Transverse colon (tissue), 4 donors: ENCODE measurements around the gene SPTBN1. TPM values are rescaled to one million over a fixed set of nuclear protein-coding genes. Genes with fewer than 3 reads are reported as not detected.

Experiments used
- DNase-seq: peaks from one replicate; pipeline ENCODE4 v3.0.0-alpha.2; 2019
- H3K27ac ChIP-seq, 4 donors: fragments of 200-600 bp; sonication (generic); 2 replicates each; pipeline ENCODE4 v1.5.1; 2016 to 2018; ENCODE audit warnings: inconsistent platforms in 4 of 4
- H3K27me3 ChIP-seq: fragments of 200-600 bp; sonication (generic); 2 replicates; pipeline ENCODE4 v1.5.1; 2017; ENCODE audit warnings: inconsistent platforms
- H3K36me3 ChIP-seq, 4 donors: fragments of 200-600 bp; sonication (generic); 2 replicates each; pipeline ENCODE4 v1.5.1; 2017 to 2019; ENCODE audit warnings: inconsistent platforms in 4 of 4
- H3K4me1 ChIP-seq, 4 donors: fragments of 200-600 bp; sonication (generic); 2 replicates each; pipeline ENCODE4 v1.5.1; 2017 to 2020; ENCODE audit warnings: inconsistent platforms in 4 of 4
- H3K4me3 ChIP-seq, 4 donors: fragments of 200-600 bp; sonication (generic); 1 replicate in 1 of 4; 2 replicates in 3 of 4; pipeline versions ENCODE4 v1.5.1 to v1.6.1; 2017 to 2019; ENCODE audit warnings: inconsistent platforms in 4 of 4
- H3K9me3 ChIP-seq, 2 donors: fragments of 200-600 bp; sonication (generic); 2 replicates each; pipeline ENCODE4 v1.5.1; 2017 to 2019; ENCODE audit warnings: inconsistent platforms in 2 of 2
- EP300 ChIP-seq: sonication (generic); formaldehyde crosslinking; IDR thresholded peaks from one replicate; pipeline ENCODE4 v1.6.1; 2017; ENCODE audit warnings: antibody characterized with exemption, low read depth
- POLR2A ChIP-seq: fragments of 450-650 bp; IDR thresholded peaks from one replicate; pipeline ENCODE4 v1.6.1; 2016; ENCODE audit warnings: antibody characterized with exemption, mild to moderate bottlenecking, moderate library complexity
- POLR2AphosphoS5 ChIP-seq, 3 donors: sonication (generic); formaldehyde crosslinking; IDR thresholded peaks; one replicate each; pipeline ENCODE4 v1.6.1; 2016; ENCODE audit warnings: antibody characterized with exemption in 3 of 3
- WGBS, 2 donors: methylation state at CpG; one replicate each; pipeline ENCODE4 v1.1.5; 2018; ENCODE audit warnings: low coverage in 1 of 2; 5-methylcytosine and 5-hydroxymethylcytosine counted together
- in situ Hi-C, 4 donors: fragments of 200-750 bp; cut with MboI; loops; one replicate each; pipeline versions ENCODE4 v1.15.0 to v1.15.1; 2017; ENCODE audit warnings: low sequenced_read_pairs in 3 of 4, low pct_ligation_motif_present in 1 of 4, low pct_unique_long_range_greater_than_20kb in 1 of 4
- intact Hi-C: fragments of 100-400 bp; cut with DNase I; formaldehyde crosslinking; loops from one replicate; pipeline ENCODE4 v1.15.1; 2023; ENCODE audit warnings: low total_unique reads
- total RNA-seq, 4 donors: library from RNA; depleted of rRNA; stranded (reverse); fragments of >200 nt; gene quantifications; one replicate each; pipeline ENCODE4 v1.1.0, GENCODE V29; 2016
- TF ChIP-seq, protein P1 (sequence below), 5 experiments: fragments of 200-600 bp in 3 of 5; fragments of 450-650 bp in 2 of 5; sonication (generic) in 3 of 5; IDR thresholded peaks; 1 replicate in 2 of 5; 2 replicates in 3 of 5; pipeline ENCODE4 v1.5.1; 2016 to 2017; ENCODE audit warnings: antibody characterized with exemption in 5 of 5, inconsistent platforms in 3 of 5, mild to moderate bottlenecking in 2 of 5, moderate library complexity in 1 of 5

The SPTBN1 gene
- total RNA-seq, 4 donors from 2014 or later, result 269 to 301 (median 285) TPM

DNA sequence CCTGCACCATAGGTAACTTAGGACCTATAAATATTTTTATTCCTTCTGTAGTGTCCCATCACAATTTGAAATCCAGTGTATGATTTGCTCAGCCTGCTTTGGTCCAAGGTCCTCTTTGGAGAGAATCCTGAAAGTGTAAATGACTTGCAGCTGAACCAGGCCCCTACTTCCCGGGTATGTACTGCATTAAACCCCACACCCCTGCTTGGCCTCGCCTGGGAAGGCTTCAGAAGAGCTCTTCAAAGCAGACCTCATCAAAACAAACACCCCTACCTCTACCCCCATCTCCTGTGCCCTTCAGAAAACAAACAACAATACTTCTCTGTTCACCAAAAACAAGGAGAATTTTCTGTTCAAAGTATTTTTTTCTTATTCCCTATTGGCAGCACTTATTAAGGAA, 9.5 kb upstream of the SPTBN1 start:
- Histone ChIP-seq H3K9me3 (no peaks in the 10 kb centered on the region), H3K36me3 (no peaks in the 10 kb centered on the region), H3K4me1 (no peaks in the 10 kb centered on the region), H3K4me3 (no peak overlapping the region), H3K27me3 (no peaks in the 10 kb centered on the region), H3K27ac (no peak overlapping the region)
- intact Hi-C loops, result no loop called here
- in situ Hi-C loops, result no loop called here
- no peak for DNase-seq
- TF ChIP-seq, protein P1, sequence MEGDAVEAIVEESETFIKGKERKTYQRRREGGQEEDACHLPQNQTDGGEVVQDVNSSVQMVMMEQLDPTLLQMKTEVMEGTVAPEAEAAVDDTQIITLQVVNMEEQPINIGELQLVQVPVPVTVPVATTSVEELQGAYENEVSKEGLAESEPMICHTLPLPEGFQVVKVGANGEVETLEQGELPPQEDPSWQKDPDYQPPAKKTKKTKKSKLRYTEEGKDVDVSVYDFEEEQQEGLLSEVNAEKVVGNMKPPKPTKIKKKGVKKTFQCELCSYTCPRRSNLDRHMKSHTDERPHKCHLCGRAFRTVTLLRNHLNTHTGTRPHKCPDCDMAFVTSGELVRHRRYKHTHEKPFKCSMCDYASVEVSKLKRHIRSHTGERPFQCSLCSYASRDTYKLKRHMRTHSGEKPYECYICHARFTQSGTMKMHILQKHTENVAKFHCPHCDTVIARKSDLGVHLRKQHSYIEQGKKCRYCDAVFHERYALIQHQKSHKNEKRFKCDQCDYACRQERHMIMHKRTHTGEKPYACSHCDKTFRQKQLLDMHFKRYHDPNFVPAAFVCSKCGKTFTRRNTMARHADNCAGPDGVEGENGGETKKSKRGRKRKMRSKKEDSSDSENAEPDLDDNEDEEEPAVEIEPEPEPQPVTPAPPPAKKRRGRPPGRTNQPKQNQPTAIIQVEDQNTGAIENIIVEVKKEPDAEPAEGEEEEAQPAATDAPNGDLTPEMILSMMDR (IDR thresholded peaks at IDR 0.05), result no peak
- TF ChIP-seq POLR2AphosphoS5 (IDR thresholded peaks at IDR 0.05) (no peak), POLR2A (no peak), EP300 (no peak)
- 51% methylated on average over 2 of the region's 2 CpGs; no CpG with 5 or more reads in 1 of the 2 donors for WGBS, 2 donors

DNA sequence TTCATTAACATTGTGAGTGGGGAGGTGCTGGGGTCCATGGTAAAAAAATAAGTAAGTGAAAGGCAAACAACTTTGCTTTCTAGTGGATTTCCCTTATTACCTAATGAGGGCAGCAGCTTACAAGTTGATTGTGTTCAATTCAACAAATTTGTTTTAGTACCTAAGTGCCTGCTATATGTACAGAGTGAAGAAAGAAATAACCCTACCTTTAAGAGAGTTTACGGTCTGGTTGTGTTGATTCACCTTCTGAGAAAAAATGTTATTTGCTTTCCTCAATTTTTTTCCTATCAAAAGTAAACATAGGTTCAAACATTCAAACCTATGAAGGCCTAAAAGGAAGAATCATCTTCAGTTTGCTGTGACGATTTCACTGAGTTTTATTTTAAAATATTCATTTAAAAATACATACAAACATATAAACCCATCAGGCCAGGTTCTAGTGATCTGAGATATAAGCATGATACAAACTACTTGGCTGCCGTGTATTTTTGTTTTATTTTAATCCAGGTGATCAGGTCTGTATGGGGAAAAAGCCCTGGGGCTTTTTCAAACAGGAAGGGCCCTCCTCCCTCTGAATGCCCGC, 1.5 kb upstream of the SPTBN1 start:
- H3K27ac ChIP-seq, result peak overlapping the region; percentile 86 to 94 (median 92)
- in situ Hi-C loops (no loop called here), intact Hi-C loops (loop anchor here (10.0 kb wide), 1 partner anchor 130 kb away; no protein-coding TSS in a partner anchor)
- peaks cover 0 to 22% (median 14%) of the 10 kb centered on the region in 4 donors for H3K4me1 ChIP-seq
- peak overlapping the region in 1 of 4 donors; percentile 84 for H3K4me3 ChIP-seq
- peaks cover 67% of the 10 kb centered on the region for H3K27me3 ChIP-seq
- DNase-seq, result no peak
- TF ChIP-seq EP300 (no peak), POLR2A (no peak), POLR2AphosphoS5 (IDR thresholded peaks at IDR 0.05) (no peak)
- TF ChIP-seq, protein P1 (IDR thresholded peaks at IDR 0.05), result no peak
- H3K9me3 ChIP-seq, result no peaks in the 10 kb centered on the region
- H3K36me3 ChIP-seq, result no peaks in the 10 kb centered on the region
- WGBS, 2 donors, result 33 to 56% methylated on average over 2 to 4 of the region's 4 CpGs

DNA sequence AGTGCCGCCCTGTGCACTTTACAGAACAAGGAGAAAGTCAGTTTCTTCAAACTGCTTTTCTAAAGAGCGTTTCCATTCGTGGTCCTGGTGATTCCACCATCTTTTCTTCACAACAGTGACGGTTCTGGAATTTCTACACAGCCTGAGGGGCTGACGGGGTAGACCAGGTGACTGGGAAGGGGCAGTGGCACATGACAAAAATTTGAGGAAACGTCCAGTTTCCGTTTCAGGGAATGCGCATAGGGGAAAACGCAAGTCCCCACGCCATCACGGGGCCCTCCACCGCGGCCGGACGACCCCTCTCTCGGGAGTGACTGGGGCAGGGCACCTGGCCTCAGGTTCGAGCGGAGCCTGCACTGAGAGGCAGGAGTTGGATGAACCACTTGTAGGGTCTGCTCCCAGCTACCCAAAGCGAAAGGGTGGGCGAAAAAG, 980 bp upstream of the SPTBN1 start:
- no peak for DNase-seq
- intact Hi-C loops (loop anchor here (10.0 kb wide), 1 partner anchor 130 kb away; no protein-coding TSS in a partner anchor), in situ Hi-C loops (no loop called here)
- H3K27ac ChIP-seq, result peak overlapping the region; percentile 86 to 94 (median 92)
- H3K36me3 ChIP-seq, result no peaks in the 10 kb centered on the region
- peak overlapping the region; percentile 71 to 84 (median 77) for H3K4me3 ChIP-seq
- H3K4me1 ChIP-seq, result peaks cover 0 to 22% (median 14%) of the 10 kb centered on the region in 4 donors
- H3K27me3 ChIP-seq, result peaks cover 72% of the 10 kb centered on the region
- TF ChIP-seq EP300 (no peak), POLR2AphosphoS5 (IDR thresholded peaks at IDR 0.05) (no peak), POLR2A (no peak)
- TF ChIP-seq, protein P1 (IDR thresholded peaks at IDR 0.05), result no peak
- H3K9me3 ChIP-seq, result no peaks in the 10 kb centered on the region
- WGBS, 2 donors, result 17% methylated on average over 20 of the region's 20 CpGs; no CpG with 5 or more reads in 1 of the 2 donors

DNA sequence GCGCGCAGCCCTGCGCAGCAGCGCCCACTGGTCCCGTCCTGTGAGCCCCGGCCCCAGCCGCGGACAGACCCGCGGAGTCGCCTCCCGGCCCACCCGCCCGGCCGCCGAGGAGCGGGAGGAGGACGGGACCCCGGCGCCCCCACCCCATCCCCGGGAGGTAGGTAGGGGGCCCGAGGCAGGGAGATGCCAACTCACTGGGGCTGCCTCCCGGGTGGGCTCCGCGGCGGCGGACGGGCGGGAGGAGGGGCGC, 160 bp downstream of the SPTBN1 start:
- Histone ChIP-seq H3K9me3 (no peaks in the 10 kb centered on the region), H3K27me3 (peaks cover 78% of the 10 kb centered on the region), H3K4me3 (peak overlapping the region; percentile 71 to 84 (median 77)), H3K36me3 (no peaks in the 10 kb centered on the region), H3K27ac (peak overlapping the region; percentile 86 to 94 (median 92)), H3K4me1 (peaks cover 0 to 22% (median 14%) of the 10 kb centered on the region in 4 donors)
- TF ChIP-seq EP300 (no peak), POLR2AphosphoS5 (IDR thresholded peaks at IDR 0.05) (no peak)
- DNase-seq, result no peak
- no CpG with 5 or more reads among the region's 30 CpGs for WGBS, 2 donors
- in situ Hi-C loops (no loop called here), intact Hi-C loops (loop anchor here (10.0 kb wide), 1 partner anchor 131 kb away; no protein-coding TSS in a partner anchor)
